ENCODE data around the gene GNB1L. TPM values are rescaled to one million over a fixed set of nuclear protein-coding genes. Genes with fewer than 3 reads are reported as not detected.
A peak's percentile ranks its signal among the peaks of the same experiment; 100 is the strongest.

The GNB1L gene
- total and polyA plus RNA-seq, 2 of the 13 experiments (the other 11 are each of a cell fraction or from before 2014, with no cell fraction given), result 2.5 to 7.4 TPM

DNA sequence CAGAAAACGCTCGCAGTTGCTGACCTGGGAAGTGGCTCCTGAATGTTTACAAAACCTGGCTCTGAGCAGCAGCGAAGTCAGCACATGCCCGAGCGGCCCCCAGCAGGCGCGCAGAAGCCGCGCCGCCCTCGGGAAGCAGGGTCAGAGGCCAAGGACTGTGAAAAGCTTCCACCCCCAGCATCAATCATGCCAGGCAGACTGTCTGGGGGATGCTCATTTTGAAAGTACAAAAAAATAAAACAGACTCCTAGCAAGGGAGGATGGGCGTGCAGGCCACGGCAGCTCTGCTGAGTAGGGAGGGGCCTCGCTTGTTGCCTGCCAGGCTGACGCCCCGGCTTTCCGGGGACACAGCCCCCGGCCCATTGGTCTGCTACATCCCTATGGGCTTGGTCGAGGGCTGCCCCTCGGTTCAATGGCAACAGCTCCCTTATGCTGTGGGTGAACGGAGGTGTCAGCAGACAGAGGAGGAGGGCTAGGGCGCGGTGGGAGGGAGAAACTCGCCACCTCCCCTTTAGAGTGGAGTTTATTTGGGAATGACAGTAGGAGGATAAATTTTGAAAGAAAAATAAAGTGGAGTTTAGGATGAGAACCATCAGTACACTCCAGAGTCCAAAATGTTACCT lies 37.7 kb upstream of the GNB1L start (continued):
- TF ChIP-seq, protein P1, sequence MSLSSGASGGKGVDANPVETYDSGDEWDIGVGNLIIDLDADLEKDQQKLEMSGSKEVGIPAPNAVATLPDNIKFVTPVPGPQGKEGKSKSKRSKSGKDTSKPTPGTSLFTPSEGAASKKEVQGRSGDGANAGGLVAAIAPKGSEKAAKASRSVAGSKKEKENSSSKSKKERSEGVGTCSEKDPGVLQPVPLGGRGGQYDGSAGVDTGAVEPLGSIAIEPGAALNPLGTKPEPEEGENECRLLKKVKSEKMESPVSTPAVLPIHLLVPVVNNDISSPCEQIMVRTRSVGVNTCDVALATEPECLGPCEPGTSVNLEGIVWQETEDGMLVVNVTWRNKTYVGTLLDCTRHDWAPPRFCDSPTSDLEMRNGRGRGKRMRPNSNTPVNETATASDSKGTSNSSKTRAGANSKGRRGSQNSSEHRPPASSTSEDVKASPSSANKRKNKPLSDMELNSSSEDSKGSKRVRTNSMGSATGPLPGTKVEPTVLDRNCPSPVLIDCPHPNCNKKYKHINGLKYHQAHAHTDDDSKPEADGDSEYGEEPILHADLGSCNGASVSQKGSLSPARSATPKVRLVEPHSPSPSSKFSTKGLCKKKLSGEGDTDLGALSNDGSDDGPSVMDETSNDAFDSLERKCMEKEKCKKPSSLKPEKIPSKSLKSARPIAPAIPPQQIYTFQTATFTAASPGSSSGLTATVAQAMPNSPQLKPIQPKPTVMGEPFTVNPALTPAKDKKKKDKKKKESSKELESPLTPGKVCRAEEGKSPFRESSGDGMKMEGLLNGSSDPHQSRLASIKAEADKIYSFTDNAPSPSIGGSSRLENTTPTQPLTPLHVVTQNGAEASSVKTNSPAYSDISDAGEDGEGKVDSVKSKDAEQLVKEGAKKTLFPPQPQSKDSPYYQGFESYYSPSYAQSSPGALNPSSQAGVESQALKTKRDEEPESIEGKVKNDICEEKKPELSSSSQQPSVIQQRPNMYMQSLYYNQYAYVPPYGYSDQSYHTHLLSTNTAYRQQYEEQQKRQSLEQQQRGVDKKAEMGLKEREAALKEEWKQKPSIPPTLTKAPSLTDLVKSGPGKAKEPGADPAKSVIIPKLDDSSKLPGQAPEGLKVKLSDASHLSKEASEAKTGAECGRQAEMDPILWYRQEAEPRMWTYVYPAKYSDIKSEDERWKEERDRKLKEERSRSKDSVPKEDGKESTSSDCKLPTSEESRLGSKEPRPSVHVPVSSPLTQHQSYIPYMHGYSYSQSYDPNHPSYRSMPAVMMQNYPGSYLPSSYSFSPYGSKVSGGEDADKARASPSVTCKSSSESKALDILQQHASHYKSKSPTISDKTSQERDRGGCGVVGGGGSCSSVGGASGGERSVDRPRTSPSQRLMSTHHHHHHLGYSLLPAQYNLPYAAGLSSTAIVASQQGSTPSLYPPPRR (CRISPR knock-in tag; IDR thresholded peaks at IDR 0.05; ENCODE audit: borderline replicate concordance), result peak; percentile 82
- TF ChIP-seq MAFG (CRISPR knock-in tag; IDR thresholded peaks at IDR 0.05) (no peak), CBFB (CRISPR knock-in tag; IDR thresholded peaks at IDR 0.05) (0 out of 2 replicates have a peak, but pooled peaks have one; percentile 43), SIX1 (CRISPR knock-in tag; IDR thresholded peaks at IDR 0.05; ENCODE audit: borderline replicate concordance) (peak; percentile 39; the same call in 1 of the 2 replicates), ZNF431 (CRISPR knock-in tag; IDR thresholded peaks at IDR 0.05; ENCODE audit: borderline replicate concordance, low read depth) (peak; percentile 93), ZNF510 (CRISPR knock-in tag; IDR thresholded peaks at IDR 0.05; ENCODE audit: low read depth) (peak; percentile 97; the same call in 1 of the 2 replicates), ZNF615 (CRISPR knock-in tag; IDR thresholded peaks at IDR 0.05; ENCODE audit: borderline replicate concordance) (peak; percentile 81; the same call in 1 of the 2 replicates), KLF6 (CRISPR knock-in tag; IDR thresholded peaks at IDR 0.05) (peak; percentile 98)
- TF ChIP-seq, protein P2, sequence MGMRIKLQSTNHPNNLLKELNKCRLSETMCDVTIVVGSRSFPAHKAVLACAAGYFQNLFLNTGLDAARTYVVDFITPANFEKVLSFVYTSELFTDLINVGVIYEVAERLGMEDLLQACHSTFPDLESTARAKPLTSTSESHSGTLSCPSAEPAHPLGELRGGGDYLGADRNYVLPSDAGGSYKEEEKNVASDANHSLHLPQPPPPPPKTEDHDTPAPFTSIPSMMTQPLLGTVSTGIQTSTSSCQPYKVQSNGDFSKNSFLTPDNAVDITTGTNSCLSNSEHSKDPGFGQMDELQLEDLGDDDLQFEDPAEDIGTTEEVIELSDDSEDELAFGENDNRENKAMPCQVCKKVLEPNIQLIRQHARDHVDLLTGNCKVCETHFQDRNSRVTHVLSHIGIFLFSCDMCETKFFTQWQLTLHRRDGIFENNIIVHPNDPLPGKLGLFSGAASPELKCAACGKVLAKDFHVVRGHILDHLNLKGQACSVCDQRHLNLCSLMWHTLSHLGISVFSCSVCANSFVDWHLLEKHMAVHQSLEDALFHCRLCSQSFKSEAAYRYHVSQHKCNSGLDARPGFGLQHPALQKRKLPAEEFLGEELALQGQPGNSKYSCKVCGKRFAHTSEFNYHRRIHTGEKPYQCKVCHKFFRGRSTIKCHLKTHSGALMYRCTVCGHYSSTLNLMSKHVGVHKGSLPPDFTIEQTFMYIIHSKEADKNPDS (CRISPR knock-in tag; IDR thresholded peaks at IDR 0.05), result peak; percentile 83; the same call in 1 of the 2 replicates
- TF ChIP-seq, protein P3, sequence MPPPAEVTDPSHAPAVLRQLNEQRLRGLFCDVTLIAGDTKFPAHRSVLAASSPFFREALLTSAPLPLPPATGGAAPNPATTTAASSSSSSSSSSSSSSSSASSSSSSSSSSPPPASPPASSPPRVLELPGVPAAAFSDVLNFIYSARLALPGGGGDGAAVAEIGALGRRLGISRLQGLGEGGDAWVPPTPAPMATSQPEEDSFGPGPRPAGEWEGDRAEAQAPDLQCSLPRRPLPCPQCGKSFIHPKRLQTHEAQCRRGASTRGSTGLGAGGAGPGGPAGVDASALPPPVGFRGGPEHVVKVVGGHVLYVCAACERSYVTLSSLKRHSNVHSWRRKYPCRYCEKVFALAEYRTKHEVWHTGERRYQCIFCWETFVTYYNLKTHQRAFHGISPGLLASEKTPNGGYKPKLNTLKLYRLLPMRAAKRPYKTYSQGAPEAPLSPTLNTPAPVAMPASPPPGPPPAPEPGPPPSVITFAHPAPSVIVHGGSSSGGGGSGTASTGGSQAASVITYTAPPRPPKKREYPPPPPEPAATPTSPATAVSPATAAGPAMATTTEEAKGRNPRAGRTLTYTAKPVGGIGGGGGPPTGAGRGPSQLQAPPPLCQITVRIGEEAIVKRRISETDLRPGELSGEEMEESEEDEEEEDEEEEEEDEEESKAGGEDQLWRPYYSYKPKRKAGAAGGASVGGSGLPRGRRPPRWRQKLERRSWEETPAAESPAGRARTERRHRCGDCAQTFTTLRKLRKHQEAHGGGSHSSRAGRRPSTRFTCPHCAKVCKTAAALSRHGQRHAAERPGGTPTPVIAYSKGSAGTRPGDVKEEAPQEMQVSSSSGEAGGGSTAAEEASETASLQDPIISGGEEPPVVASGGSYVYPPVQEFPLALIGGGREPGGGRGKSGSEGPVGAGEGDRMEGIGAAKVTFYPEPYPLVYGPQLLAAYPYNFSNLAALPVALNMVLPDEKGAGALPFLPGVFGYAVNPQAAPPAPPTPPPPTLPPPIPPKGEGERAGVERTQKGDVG (CRISPR knock-in tag; IDR thresholded peaks at IDR 0.05; ENCODE audit: borderline replicate concordance), result peak; percentile 73; the same call in 1 of the 2 replicates
- TF ChIP-seq, protein P4, sequence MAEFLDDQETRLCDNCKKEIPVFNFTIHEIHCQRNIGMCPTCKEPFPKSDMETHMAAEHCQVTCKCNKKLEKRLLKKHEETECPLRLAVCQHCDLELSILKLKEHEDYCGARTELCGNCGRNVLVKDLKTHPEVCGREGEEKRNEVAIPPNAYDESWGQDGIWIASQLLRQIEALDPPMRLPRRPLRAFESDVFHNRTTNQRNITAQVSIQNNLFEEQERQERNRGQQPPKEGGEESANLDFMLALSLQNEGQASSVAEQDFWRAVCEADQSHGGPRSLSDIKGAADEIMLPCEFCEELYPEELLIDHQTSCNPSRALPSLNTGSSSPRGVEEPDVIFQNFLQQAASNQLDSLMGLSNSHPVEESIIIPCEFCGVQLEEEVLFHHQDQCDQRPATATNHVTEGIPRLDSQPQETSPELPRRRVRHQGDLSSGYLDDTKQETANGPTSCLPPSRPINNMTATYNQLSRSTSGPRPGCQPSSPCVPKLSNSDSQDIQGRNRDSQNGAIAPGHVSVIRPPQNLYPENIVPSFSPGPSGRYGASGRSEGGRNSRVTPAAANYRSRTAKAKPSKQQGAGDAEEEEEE (CRISPR knock-in tag; IDR thresholded peaks at IDR 0.05; ENCODE audit: borderline replicate concordance), result no peak
- TF ChIP-seq, protein P5, sequence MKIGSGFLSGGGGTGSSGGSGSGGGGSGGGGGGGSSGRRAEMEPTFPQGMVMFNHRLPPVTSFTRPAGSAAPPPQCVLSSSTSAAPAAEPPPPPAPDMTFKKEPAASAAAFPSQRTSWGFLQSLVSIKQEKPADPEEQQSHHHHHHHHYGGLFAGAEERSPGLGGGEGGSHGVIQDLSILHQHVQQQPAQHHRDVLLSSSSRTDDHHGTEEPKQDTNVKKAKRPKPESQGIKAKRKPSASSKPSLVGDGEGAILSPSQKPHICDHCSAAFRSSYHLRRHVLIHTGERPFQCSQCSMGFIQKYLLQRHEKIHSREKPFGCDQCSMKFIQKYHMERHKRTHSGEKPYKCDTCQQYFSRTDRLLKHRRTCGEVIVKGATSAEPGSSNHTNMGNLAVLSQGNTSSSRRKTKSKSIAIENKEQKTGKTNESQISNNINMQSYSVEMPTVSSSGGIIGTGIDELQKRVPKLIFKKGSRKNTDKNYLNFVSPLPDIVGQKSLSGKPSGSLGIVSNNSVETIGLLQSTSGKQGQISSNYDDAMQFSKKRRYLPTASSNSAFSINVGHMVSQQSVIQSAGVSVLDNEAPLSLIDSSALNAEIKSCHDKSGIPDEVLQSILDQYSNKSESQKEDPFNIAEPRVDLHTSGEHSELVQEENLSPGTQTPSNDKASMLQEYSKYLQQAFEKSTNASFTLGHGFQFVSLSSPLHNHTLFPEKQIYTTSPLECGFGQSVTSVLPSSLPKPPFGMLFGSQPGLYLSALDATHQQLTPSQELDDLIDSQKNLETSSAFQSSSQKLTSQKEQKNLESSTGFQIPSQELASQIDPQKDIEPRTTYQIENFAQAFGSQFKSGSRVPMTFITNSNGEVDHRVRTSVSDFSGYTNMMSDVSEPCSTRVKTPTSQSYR (CRISPR knock-in tag; IDR thresholded peaks at IDR 0.05; ENCODE audit: borderline replicate concordance), result peak; percentile 81

Data from HepG2 (cell line).